HG02840 (cell line): Measurements from ENCODE around the gene ADAMTS8.

Experiments used
- ATAC-seq: cut with Tn5 transposase; IDR thresholded peaks from one replicate; pipeline ENCODE4 v1.9.1; 2021; ENCODE audit warnings: mild to moderate bottlenecking, moderate library complexity, moderate number of reproducible peaks; ENCODE audit not compliant: unreplicated experiment, low FRiP score

Gene ADAMTS8

GRCh38 chr11:130462101-130462885 is 33.9 kb upstream of the ADAMTS8 start:
- no peak for ATAC-seq

- ATAC-seq = no peak
Measured at GRCh38 chr11:130459521-130459920, 31.1 kb upstream of the ADAMTS8 start.

- no peak for ATAC-seq
Measured at GRCh38 chr11:130458410-130458729, 30.0 kb upstream of the ADAMTS8 start.

- ATAC-seq = no peak
Measured at GRCh38 chr11:130457623-130458409, 29.4 kb upstream of the ADAMTS8 start.

GRCh38 chr11:130456286-130456685 is 27.9 kb upstream of the ADAMTS8 start:
- ATAC-seq = no peak

GRCh38 chr11:130455483-130456127 is 27.2 kb upstream of the ADAMTS8 start:
- ATAC-seq = no peak

- ATAC-seq = no peak
Measured at GRCh38 chr11:130454491-130455252, 26.3 kb upstream of the ADAMTS8 start.

- ATAC-seq = no peak
Measured at GRCh38 chr11:130452940-130453339, 24.5 kb upstream of the ADAMTS8 start.

GRCh38 chr11:130452176-130452575 is 23.8 kb upstream of the ADAMTS8 start:
- ATAC-seq = no peak

GRCh38 chr11:130451231-130452019 is 23.0 kb upstream of the ADAMTS8 start:
- ATAC-seq = no peak

GRCh38 chr11:130449996-130450769 is 21.8 kb upstream of the ADAMTS8 start:
- no peak for ATAC-seq

- ATAC-seq = no peak
Measured at GRCh38 chr11:130449310-130449990, 21.0 kb upstream of the ADAMTS8 start.

- no peak for ATAC-seq
Measured at GRCh38 chr11:130448416-130449309, 20.3 kb upstream of the ADAMTS8 start, which contains the start of gene ADAMTS15. Gene ADAMTS15, plus strand, starts transcription at chr11:130448645. Its CDS starts 329 bp downstream, at chr11:130448974.

GRCh38 chr11:130448039-130448415 is 19.6 kb upstream of the ADAMTS8 start:
- no peak for ATAC-seq

- no peak for ATAC-seq
Measured at GRCh38 chr11:130445788-130446187, 17.4 kb upstream of the ADAMTS8 start.

GRCh38 chr11:130442737-130443136 is 14.3 kb upstream of the ADAMTS8 start:
- no peak for ATAC-seq

- no peak for ATAC-seq
Measured at GRCh38 chr11:130441719-130442118, 13.3 kb upstream of the ADAMTS8 start.
